ENCODE data around the gene CATSPERB. TPM values are rescaled to one million over a fixed set of nuclear protein-coding genes. Genes with fewer than 3 reads are reported as not detected.

The CATSPERB gene
- total and polyA plus RNA-seq, 2 donors (not counting 1 experiment from before 2014, with no cell fraction given), result not detected

DNA sequence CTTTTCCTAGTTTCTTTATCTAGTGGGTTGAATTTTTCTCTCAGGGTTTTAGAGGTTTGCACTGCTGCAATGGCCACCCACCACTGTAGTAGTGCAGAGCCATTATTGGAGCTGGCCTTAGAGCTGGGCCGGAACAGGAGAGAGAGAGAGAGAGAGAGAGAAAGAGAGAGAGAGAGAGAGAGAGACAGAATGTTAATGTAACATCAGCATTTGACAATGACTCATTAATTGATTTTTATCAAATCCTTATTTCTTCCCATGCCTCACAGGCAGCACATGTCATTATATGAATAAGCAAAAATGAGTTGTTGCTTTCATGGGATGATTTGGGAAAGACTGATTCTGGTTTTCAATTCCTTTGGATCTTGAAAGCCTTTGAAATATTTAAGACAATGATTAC, 145.5 kb downstream of the CATSPERB start:
- Histone ChIP-seq H3K4me1 (ENCODE audit: control insufficient read depth, extremely low read depth, insufficient read depth, low read length) (no peaks in the 10 kb centered on the region), H3K4me3 (replicated peaks in 1 of 4; ENCODE audit: control extremely low read depth in 1 of 4, insufficient read depth in 1 of 4, low read depth in 3 of 4, low read length in 4 of 4) (no peak overlapping the region), H2AFZ (ENCODE audit: low read length) (no peak overlapping the region), H3K27me3 (ENCODE audit: control insufficient read depth, insufficient read depth, low read length) (no peaks in the 10 kb centered on the region), H4K20me1 (ENCODE audit: control insufficient read depth, extremely low read depth, insufficient read depth, low read length) (no peaks in the 10 kb centered on the region), H3K79me2 (ENCODE audit: control insufficient read depth, insufficient read depth, low read length) (no peaks in the 10 kb centered on the region), H3K9ac (ENCODE audit: insufficient read depth, low read length) (no peak overlapping the region), H3K4me2 (ENCODE audit: extremely low read depth, insufficient read depth, low read length) (no peak overlapping the region), H3K36me3 (ENCODE audit: control insufficient read depth, insufficient read depth, low read length) (no peaks in the 10 kb centered on the region), H3K9me3 (ENCODE audit: control insufficient read depth, insufficient read depth, low read depth, low read length) (no peaks in the 10 kb centered on the region), H3K27ac (ENCODE audit: insufficient read depth, low read length) (no peak overlapping the region)
- no peak for DNase-seq (ENCODE audit: low read depth in 2 of 2)
- TF ChIP-seq, protein P1, sequence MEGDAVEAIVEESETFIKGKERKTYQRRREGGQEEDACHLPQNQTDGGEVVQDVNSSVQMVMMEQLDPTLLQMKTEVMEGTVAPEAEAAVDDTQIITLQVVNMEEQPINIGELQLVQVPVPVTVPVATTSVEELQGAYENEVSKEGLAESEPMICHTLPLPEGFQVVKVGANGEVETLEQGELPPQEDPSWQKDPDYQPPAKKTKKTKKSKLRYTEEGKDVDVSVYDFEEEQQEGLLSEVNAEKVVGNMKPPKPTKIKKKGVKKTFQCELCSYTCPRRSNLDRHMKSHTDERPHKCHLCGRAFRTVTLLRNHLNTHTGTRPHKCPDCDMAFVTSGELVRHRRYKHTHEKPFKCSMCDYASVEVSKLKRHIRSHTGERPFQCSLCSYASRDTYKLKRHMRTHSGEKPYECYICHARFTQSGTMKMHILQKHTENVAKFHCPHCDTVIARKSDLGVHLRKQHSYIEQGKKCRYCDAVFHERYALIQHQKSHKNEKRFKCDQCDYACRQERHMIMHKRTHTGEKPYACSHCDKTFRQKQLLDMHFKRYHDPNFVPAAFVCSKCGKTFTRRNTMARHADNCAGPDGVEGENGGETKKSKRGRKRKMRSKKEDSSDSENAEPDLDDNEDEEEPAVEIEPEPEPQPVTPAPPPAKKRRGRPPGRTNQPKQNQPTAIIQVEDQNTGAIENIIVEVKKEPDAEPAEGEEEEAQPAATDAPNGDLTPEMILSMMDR (conservative IDR thresholded peaks at IDR 0.05 in 1 of 2, IDR thresholded peaks at IDR 0.05 in 1 of 2; ENCODE audit: low read depth in 1 of 2, low read length in 2 of 2), result no peak
- TF ChIP-seq EZH2 (IDR thresholded peaks at IDR 0.05; ENCODE audit: low read length, missing control alignments), result no peak

DNA sequence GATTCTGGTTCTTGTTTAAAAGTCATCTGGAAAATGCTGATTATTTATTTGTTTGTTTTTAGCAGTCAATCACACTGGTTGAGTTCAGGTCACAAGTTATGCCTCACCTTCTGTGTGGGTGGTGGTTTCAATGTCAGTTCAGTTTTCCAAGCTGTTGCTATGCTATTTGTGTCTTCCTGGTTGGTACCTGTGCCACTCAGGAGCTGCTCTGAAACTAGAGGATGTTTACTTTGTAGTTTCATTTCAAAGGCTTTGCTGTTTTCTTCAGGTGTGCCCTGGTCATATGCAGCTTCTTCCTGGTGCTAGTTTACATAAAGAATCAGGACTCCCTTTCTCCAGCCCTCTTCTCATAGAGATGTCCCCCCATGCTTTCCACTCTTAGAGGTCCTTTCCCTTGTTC, 146.0 kb downstream of the CATSPERB start:
- H2AFZ ChIP-seq (ENCODE audit: low read length), result no peak overlapping the region
- no peak overlapping the region for H3K9ac ChIP-seq (ENCODE audit: insufficient read depth, low read length)
- no peaks in the 10 kb centered on the region for H3K9me3 ChIP-seq (ENCODE audit: control insufficient read depth, insufficient read depth, low read depth, low read length)
- H3K27me3 ChIP-seq (ENCODE audit: control insufficient read depth, insufficient read depth, low read length), result peaks cover 3% of the 10 kb centered on the region
- no peak overlapping the region for H3K4me2 ChIP-seq (ENCODE audit: extremely low read depth, insufficient read depth, low read length)
- no peak for DNase-seq (ENCODE audit: low read depth in 2 of 2)
- H3K4me3 ChIP-seq (replicated peaks in 1 of 4; ENCODE audit: control extremely low read depth in 1 of 4, insufficient read depth in 1 of 4, low read depth in 3 of 4, low read length in 4 of 4), result no peak overlapping the region
- no peaks in the 10 kb centered on the region for H3K79me2 ChIP-seq (ENCODE audit: control insufficient read depth, insufficient read depth, low read length)
- TF ChIP-seq, protein P1 (conservative IDR thresholded peaks at IDR 0.05 in 1 of 2, IDR thresholded peaks at IDR 0.05 in 1 of 2; ENCODE audit: low read depth in 1 of 2, low read length in 2 of 2), result no peak
- no peak for TF ChIP-seq EZH2 (IDR thresholded peaks at IDR 0.05; ENCODE audit: low read length, missing control alignments)
- H3K27ac ChIP-seq (ENCODE audit: insufficient read depth, low read length), result no peak overlapping the region
- no peaks in the 10 kb centered on the region for H3K4me1 ChIP-seq (ENCODE audit: control insufficient read depth, extremely low read depth, insufficient read depth, low read length)
- no peaks in the 10 kb centered on the region for H4K20me1 ChIP-seq (ENCODE audit: control insufficient read depth, extremely low read depth, insufficient read depth, low read length)
- no peaks in the 10 kb centered on the region for H3K36me3 ChIP-seq (ENCODE audit: control insufficient read depth, insufficient read depth, low read length)

DNA sequence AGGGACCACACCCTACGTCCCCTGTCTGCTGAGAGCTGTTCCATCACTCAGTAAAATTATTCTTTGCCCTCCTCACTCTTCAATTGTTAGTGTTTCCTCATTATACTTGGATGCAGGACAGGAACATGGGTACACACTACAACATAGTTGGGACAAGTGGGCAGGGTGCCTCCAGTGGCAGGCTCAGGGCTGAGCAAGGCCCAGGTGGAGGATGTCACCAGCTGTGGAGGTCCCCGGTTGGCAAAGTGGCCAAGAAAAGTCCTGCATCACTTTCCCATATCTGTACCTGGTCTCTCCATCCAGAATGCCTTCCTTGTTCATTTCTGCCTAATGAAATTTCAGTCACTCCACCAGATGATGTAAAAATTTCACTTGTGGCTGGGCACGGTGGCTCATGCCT, 149.1 kb downstream of the CATSPERB start:
- Histone ChIP-seq H3K4me3 (replicated peaks in 1 of 4; ENCODE audit: control extremely low read depth in 1 of 4, insufficient read depth in 1 of 4, low read depth in 3 of 4, low read length in 4 of 4) (no peak overlapping the region), H3K4me1 (ENCODE audit: control insufficient read depth, extremely low read depth, insufficient read depth, low read length) (no peaks in the 10 kb centered on the region), H3K27ac (ENCODE audit: insufficient read depth, low read length) (no peak overlapping the region), H3K27me3 (ENCODE audit: control insufficient read depth, insufficient read depth, low read length) (peaks cover 3% of the 10 kb centered on the region), H3K9ac (ENCODE audit: insufficient read depth, low read length) (no peak overlapping the region), H3K79me2 (ENCODE audit: control insufficient read depth, insufficient read depth, low read length) (no peaks in the 10 kb centered on the region), H3K4me2 (ENCODE audit: extremely low read depth, insufficient read depth, low read length) (no peak overlapping the region), H3K9me3 (ENCODE audit: control insufficient read depth, insufficient read depth, low read depth, low read length) (no peaks in the 10 kb centered on the region), H2AFZ (ENCODE audit: low read length) (no peak overlapping the region), H3K36me3 (ENCODE audit: control insufficient read depth, insufficient read depth, low read length) (no peaks in the 10 kb centered on the region), H4K20me1 (ENCODE audit: control insufficient read depth, extremely low read depth, insufficient read depth, low read length) (no peaks in the 10 kb centered on the region)
- DNase-seq (ENCODE audit: low read depth in 2 of 2), result no peak
- TF ChIP-seq, protein P1 (conservative IDR thresholded peaks at IDR 0.05 in 1 of 2, IDR thresholded peaks at IDR 0.05 in 1 of 2; ENCODE audit: low read depth in 1 of 2, low read length in 2 of 2), result no peak
- no peak for TF ChIP-seq EZH2 (IDR thresholded peaks at IDR 0.05; ENCODE audit: low read length, missing control alignments)
